Liver (tissue), 3 donors: ENCODE measurements around the gene FBXO31.

Experiments
- CTCF ChIP-seq: fragments of 150-350 bp; IDR thresholded peaks from 2 replicates; pipeline ENCODE4 v1.5.1; 2017; ENCODE audit warnings: improper control_type of control experiment, low read depth, low read length; ENCODE audit not compliant: missing input control
- GABPA ChIP-seq, 2 donors: IDR thresholded peaks in 1 of 2; conservative IDR thresholded peaks in 1 of 2; 2 replicates each; pipeline ENCODE4 v1.6.1; 2016; ENCODE audit warnings: antibody characterized with exemption in 2 of 2, mild to moderate bottlenecking in 1 of 2, moderate library complexity in 1 of 2
- HNF4A ChIP-seq, 2 donors: conservative IDR thresholded peaks; 2 replicates each; pipeline ENCODE4 v1.6.1; 2016; ENCODE audit warnings: antibody characterized with exemption in 2 of 2, mild to moderate bottlenecking in 2 of 2
- JUND ChIP-seq, 2 donors: IDR thresholded peaks; 2 replicates each; pipeline ENCODE4 v1.6.1; 2016; ENCODE audit warnings: antibody characterized with exemption in 2 of 2
- MAX ChIP-seq: IDR thresholded peaks from 2 replicates; pipeline ENCODE4 v1.6.1; 2016; ENCODE audit warnings: antibody characterized with exemption
- RAD21 ChIP-seq, 2 donors: IDR thresholded peaks; 2 replicates each; pipeline ENCODE4 v1.6.1; 2016; ENCODE audit warnings: antibody characterized with exemption in 2 of 2, mild to moderate bottlenecking in 2 of 2
- REST ChIP-seq: IDR thresholded peaks from 2 replicates; pipeline ENCODE4 v1.6.1; 2016; ENCODE audit warnings: antibody characterized with exemption, mild to moderate bottlenecking
- SP1 ChIP-seq: IDR thresholded peaks from 2 replicates; pipeline ENCODE4 v1.6.1; 2018; ENCODE audit warnings: antibody characterized with exemption, mild to moderate bottlenecking
- TAF1 ChIP-seq: conservative IDR thresholded peaks from 2 replicates; pipeline ENCODE4 v1.6.1; 2016; ENCODE audit warnings: antibody characterized with exemption, mild to moderate bottlenecking
- YY1 ChIP-seq: IDR thresholded peaks from 2 replicates; pipeline ENCODE4 v1.6.1; 2016; ENCODE audit warnings: antibody characterized with exemption, mild to moderate bottlenecking
- donor health status: healthy.
- donor health status: healthy.

- TF ChIP-seq CTCF (no peak), TAF1 (no peak), REST (no peak), YY1 (no peak), MAX (no peak), GABPA (IDR thresholded peaks at IDR 0.05 in 1 of 2, conservative IDR thresholded peaks at IDR 0.05 in 1 of 2) (no peak), JUND (IDR thresholded peaks at IDR 0.05) (no peak), RAD21 (IDR thresholded peaks at IDR 0.05) (no peak), HNF4A (conservative IDR thresholded peaks at IDR 0.05) (no peak), SP1 (no peak)
Measured at GRCh38 chr16:87323727-87324410, 59.7 kb downstream of the FBXO31 start.
